H1 (cell line): ENCODE results near the gene SPN. TPM values are rescaled to one million over a fixed set of nuclear protein-coding genes. Genes with fewer than 3 reads are reported as not detected.

Source experiments
- CTCF ChIA-PET: fragments of 300-600 bp; sonication (Branson Sonifier 250); formaldehyde crosslinking; loops from one replicate; lab custom pipeline; 2021; ENCODE audit not compliant: partially characterized antibody; lab: Charles Lee
- POLR2A ChIA-PET: fragments of 300-600 bp; sonication (Branson Sonifier 250); formaldehyde crosslinking; loops from one replicate; lab custom pipeline; 2021; ENCODE audit warnings: inconsistent platforms; ENCODE audit not compliant: partially characterized antibody; lab: Charles Lee
- DNase-seq, 2 experiments: peaks; one replicate each; pipeline versions ENCODE4 v3.0.0 to v3.0.0-alpha.2; 2010 to 2022; ENCODE audit warnings: low spot score in 2 of 2, low read depth in 1 of 2, mixed read lengths in 1 of 2
- FAIRE-seq: peaks from 2 replicates; lab custom pipeline; 2011; peaks lifted over from hg19 to GRCh38; lab: Jason Lieb, UNC
- H2AFZ ChIP-seq: 2 replicates; pipeline ENCODE4 v1.8.1; 2012; ENCODE audit warnings: low read length, inconsistent platforms
- H2AK5ac ChIP-seq: 2 replicates; pipeline ENCODE4 v1.6.1; 2013; ENCODE audit warnings: low read depth, low read length
- H2BK120ac ChIP-seq: replicated peaks from 2 replicates; pipeline ENCODE3; 2013; ENCODE audit warnings: low read depth, low read length, inconsistent platforms
- H2BK12ac ChIP-seq: 2 replicates; pipeline ENCODE4 v1.6.1; 2013; ENCODE audit warnings: low read depth, low read length
- H2BK15ac ChIP-seq: 2 replicates; pipeline ENCODE4 v1.6.1; 2013; ENCODE audit warnings: low read length
- H2BK20ac ChIP-seq: 2 replicates; pipeline ENCODE4 v1.6.1; 2013; ENCODE audit warnings: low read length
- H2BK5ac ChIP-seq: 2 replicates; pipeline ENCODE4 v1.6.1; 2013; ENCODE audit warnings: low read depth, low read length
- H3K14ac ChIP-seq: 2 replicates; pipeline ENCODE4 v1.6.1; 2013; ENCODE audit warnings: inconsistent platforms; ENCODE audit not compliant: insufficient read length
- H3K18ac ChIP-seq: 2 replicates; pipeline ENCODE4 v1.6.1; 2013; ENCODE audit warnings: low read length; ENCODE audit errors: extremely low read depth
- H3K23ac ChIP-seq: 2 replicates; pipeline ENCODE4 v1.6.1; 2013; ENCODE audit warnings: inconsistent platforms; ENCODE audit not compliant: insufficient read length
- H3K23me2 ChIP-seq: 2 replicates; pipeline ENCODE4 v1.6.1; 2013; ENCODE audit warnings: low read depth, low read length
- H3K27ac ChIP-seq: 2 replicates; pipeline ENCODE4 v1.6.1; 2011; ENCODE audit warnings: low read depth, low read length, inconsistent platforms
- H3K27me3 ChIP-seq, 4 experiments: replicated peaks in 1 of 4; 1 replicate in 1 of 4; 2 replicates in 3 of 4; pipeline versions ENCODE4 v1.6.1 to v1.8.1; 2011 to 2013; ENCODE audit warnings: low read length in 3 of 4, mild to moderate bottlenecking in 3 of 4, inconsistent platforms in 2 of 4, mixed read lengths in 2 of 4, moderate library complexity in 1 of 4; ENCODE audit not compliant: control insufficient read depth in 3 of 4, insufficient read depth in 3 of 4; ENCODE audit errors: extremely low read depth in 1 of 4
- H3K36me3 ChIP-seq, 4 experiments: 2 replicates each; pipeline versions ENCODE4 v1.6.1 to v1.8.1; 2011 to 2013; ENCODE audit warnings: mild to moderate bottlenecking in 4 of 4, low read length in 3 of 4, moderate library complexity in 2 of 4, control low read depth in 1 of 4, inconsistent platforms in 1 of 4; ENCODE audit not compliant: insufficient read depth in 4 of 4, control insufficient read depth in 2 of 4
- H3K4ac ChIP-seq: replicated peaks from 2 replicates; pipeline ENCODE3; 2013; ENCODE audit warnings: low read length, low read depth, mixed read lengths, inconsistent platforms; ENCODE audit not compliant: insufficient read length
- H3K4me1 ChIP-seq, 4 experiments: replicated peaks in 1 of 4; 1 replicate in 1 of 4; 2 replicates in 3 of 4; pipeline versions ENCODE4 v1.6.1 to v1.8.1; 2011 to 2013; ENCODE audit warnings: low read length in 3 of 4, inconsistent platforms in 2 of 4, mixed read lengths in 1 of 4; ENCODE audit not compliant: insufficient read depth in 4 of 4, control insufficient read depth in 3 of 4
- H3K4me2 ChIP-seq, 2 experiments: 2 replicates each; pipeline versions ENCODE4 v1.6.1 to v1.8.1; 2011 to 2013; ENCODE audit warnings: low read depth in 2 of 2, low read length in 2 of 2, control low read depth in 1 of 2, inconsistent platforms in 1 of 2, mild to moderate bottlenecking in 1 of 2; ENCODE audit not compliant: insufficient read depth in 1 of 2
- H3K4me3 ChIP-seq, 4 experiments: fragments of 200-600, 300-600 bp in 1 of 4; sonication (generic), shearing (Covaris generic), sonication (Bioruptor Twin) in 1 of 4; 2 replicates each; pipeline versions ENCODE4 v1.5.1 to v1.8.1; 2011 to 2016; ENCODE audit warnings: low read length in 4 of 4, low read depth in 3 of 4, control low read depth in 2 of 4, inconsistent platforms in 2 of 4, mild to moderate bottlenecking in 2 of 4, mixed read lengths in 1 of 4, moderate library complexity in 1 of 4; ENCODE audit not compliant: insufficient read depth in 2 of 4; ENCODE audit errors: extremely low read depth in 1 of 4
- H3K56ac ChIP-seq: replicated peaks from 2 replicates; pipeline ENCODE3; 2013; ENCODE audit warnings: low read depth, mild to moderate bottlenecking, mixed read lengths, low read length, inconsistent platforms; ENCODE audit not compliant: insufficient read length
- H3K79me1 ChIP-seq: 2 replicates; pipeline ENCODE4 v1.6.1; 2013; ENCODE audit warnings: low read depth, low read length, control low read depth
- H3K79me2 ChIP-seq, 2 experiments: 2 replicates each; pipeline versions ENCODE4 v1.6.1 to v1.8.1; 2012 to 2013; ENCODE audit warnings: low read length in 2 of 2, mild to moderate bottlenecking in 2 of 2, inconsistent platforms in 1 of 2; ENCODE audit not compliant: insufficient read depth in 2 of 2, control insufficient read depth in 1 of 2
- H3K9ac ChIP-seq, 4 experiments: replicated peaks in 1 of 4; 1 replicate in 1 of 4; 2 replicates in 3 of 4; pipeline versions ENCODE4 v1.6.1 to v1.8.1; 2011 to 2013; ENCODE audit warnings: low read depth in 3 of 4, low read length in 3 of 4, control low read depth in 2 of 4, mild to moderate bottlenecking in 2 of 4, moderate library complexity in 2 of 4, inconsistent platforms in 1 of 4; ENCODE audit errors: extremely low read depth in 1 of 4
- H3K9me3 ChIP-seq, 2 experiments: 2 replicates each; pipeline versions ENCODE4 v1.6.1 to v1.8.1; 2012 to 2013; ENCODE audit warnings: mild to moderate bottlenecking in 2 of 2, moderate library complexity in 2 of 2, control low read depth in 1 of 2, inconsistent platforms in 1 of 2, low read depth in 1 of 2, low read length in 1 of 2, mixed read lengths in 1 of 2; ENCODE audit not compliant: insufficient read depth in 2 of 2
- H4K20me1 ChIP-seq, 2 experiments: replicated peaks in 1 of 2; 2 replicates each; pipeline versions ENCODE3 to v1.8.1; 2011 to 2013; ENCODE audit warnings: inconsistent platforms in 2 of 2, low read length in 2 of 2, mild to moderate bottlenecking in 1 of 2; ENCODE audit not compliant: insufficient read depth in 2 of 2, control insufficient read depth in 1 of 2
- H4K5ac ChIP-seq: 2 replicates; pipeline ENCODE4 v1.6.1; 2013; ENCODE audit warnings: low read length, low read depth, mixed read lengths, inconsistent platforms; ENCODE audit not compliant: insufficient read length
- H4K8ac ChIP-seq: 2 replicates; pipeline ENCODE4 v1.8.0; 2013; ENCODE audit warnings: mild to moderate bottlenecking, moderate library complexity, low read length, inconsistent platforms; ENCODE audit not compliant: insufficient read depth; ENCODE audit errors: extremely low read depth
- H4K91ac ChIP-seq: replicated peaks from 2 replicates; pipeline ENCODE3; 2013; ENCODE audit warnings: low read length, mixed read lengths, inconsistent platforms; ENCODE audit not compliant: insufficient read length
- RFX5 ChIP-seq: IDR thresholded peaks from 2 replicates; pipeline ENCODE4 v1.6.1; 2011; ENCODE audit warnings: low read depth, low read length, improper control_type of control experiment, borderline replicate concordance
- WGBS, 2 experiments: shearing (Covaris generic) in 1 of 2; methylation state at CpG; one replicate each; pipeline versions ENCODE4 v1.1.6 to v1.1.7; 2013 to 2015; ENCODE audit warnings: low lambda C conversion rate in 2 of 2, mixed read lengths in 2 of 2, inconsistent platforms in 1 of 2, low coverage in 1 of 2, missing lambda C conversion rate in 1 of 2; ENCODE audit not compliant: insufficient replicate concordance in 2 of 2, insufficient coverage in 1 of 2, insufficient read length in 1 of 2; ENCODE audit errors: extremely low coverage in 1 of 2, missing lambda C conversion rate in 1 of 2; 5-methylcytosine and 5-hydroxymethylcytosine counted together
- polyA plus RNA-seq, 7 experiments: library from polyadenylated mRNA; depleted of rRNA in 3 of 7; stranded (reverse) in 5 of 7; unstranded in 2 of 7; fragments of >200 nt in 5 of 7; fragments of 200-250 nt in 2 of 7; gene quantifications; 1 replicate in 5 of 7; 2 replicates in 1 of 7; 4 replicates in 1 of 7; pipeline versions ENCODE4 v1.2.1 to v1.2.3, GENCODE V29; 2011 to 2013; ENCODE audit warnings: missing spikeins in 2 of 7, mixed read lengths in 2 of 7
- total RNA-seq: library from RNA; stranded (reverse); fragmentation: NEBNext Ultra II Directional; extraction: Animal tissue kit (Norgen Biotek cat#: 25700); gene quantifications from 2 replicates; pipeline ENCODE4 v1.2.1, GENCODE V29; 2021

Gene SPN
- total and polyA plus RNA-seq, 2 of the 8 experiments (the other 6 are each of a cell fraction or from before 2014, with no cell fraction given): 1.5 to 1.8 TPM

- H2BK20ac ChIP-seq: no peak overlapping the region
- H3K79me1 ChIP-seq: peaks cover 3% of the 10 kb centered on the region; the same call in 1 of the 2 replicates
- no peak overlapping the region for H3K23ac ChIP-seq
- no peak for DNase-seq
- H4K20me1 ChIP-seq: peaks cover 0 to 9% of the 10 kb centered on the region in 2 experiments
- peaks cover 0 to 31% of the 10 kb centered on the region in 2 experiments; a peak in 2 of 4 replicates for H3K79me2 ChIP-seq
- no peak overlapping the region for H3K9ac ChIP-seq
- 96% methylated on average over 32 of the region's 41 CpGs; no CpG with 5 or more reads in 1 of the 2 experiments for WGBS, 2 experiments
- H2AK5ac ChIP-seq: no peak overlapping the region
- H3K18ac ChIP-seq: no peak overlapping the region
- no peak overlapping the region for H3K56ac ChIP-seq
- ChIA-PET POLR2A (interaction anchor here (2.4 to 20.4 kb wide), 4 partner anchors 9 to 32 kb away, joined by 8 to 490 read pairs (median 66); partner anchors contain the start of gene QPRT), CTCF (interaction anchor here (0.6 to 11.5 kb wide), 4 partner anchors 12 to 53 kb away, joined by 3 to 138 read pairs (median 4); no protein-coding TSS in a partner anchor)
- H3K4me2 ChIP-seq: no peak overlapping the region
- no peaks in the 10 kb centered on the region for H3K27me3 ChIP-seq
- no peak overlapping the region for H4K5ac ChIP-seq
- H4K91ac ChIP-seq: no peak overlapping the region
- no peak overlapping the region for H2BK5ac ChIP-seq
- H2BK15ac ChIP-seq: no peak overlapping the region
- no peak for TF ChIP-seq RFX5
- H3K4me3 ChIP-seq: no peak overlapping the region
- H2BK120ac ChIP-seq: no peak overlapping the region
- H3K23me2 ChIP-seq: no peaks in the 10 kb centered on the region
- H3K9me3 ChIP-seq: 0 out of 4 replicates have a peak, but pooled peaks cover 0 to 6% of the 10 kb centered on the region in 2 experiments
- H3K14ac ChIP-seq: no peak overlapping the region
- H3K36me3 ChIP-seq: peaks cover 3 to 20% (median 13%) of the 10 kb centered on the region in 4 experiments; a peak in 7 of 8 replicates
- no peak overlapping the region for H3K27ac ChIP-seq
- H4K8ac ChIP-seq: peak overlapping the region; percentile 71; the same call in 1 of the 2 replicates
- H2AFZ ChIP-seq: no peak overlapping the region
- FAIRE-seq: no peak
- H3K4me1 ChIP-seq: peaks cover 0 to 11% (median 5%) of the 10 kb centered on the region in 4 experiments; a peak in 5 of 7 replicates
- no peak overlapping the region for H2BK12ac ChIP-seq
- H3K4ac ChIP-seq: no peak overlapping the region
These were observed 31.5 kb downstream of the SPN start for GRCh38 chr16:29694384-29695195.
